Breast epithelium (tissue), 3 donors: Measurements from ENCODE around the gene MLLT1.

ENCODE experiments used
- CTCF ChIP-seq, 3 donors: fragments of 450-650 bp; IDR thresholded peaks; one replicate each; pipeline ENCODE4 v1.5.1; 2016 to 2017; ENCODE audit warnings: antibody characterized with exemption in 3 of 3, mild to moderate bottlenecking in 3 of 3, moderate library complexity in 3 of 3
- POLR2A ChIP-seq: fragments of 450-650 bp; IDR thresholded peaks from one replicate; pipeline ENCODE4 v1.6.1; 2016; ENCODE audit warnings: antibody characterized with exemption, mild to moderate bottlenecking, moderate library complexity
- POLR2AphosphoS5 ChIP-seq, 3 donors: sonication (generic); formaldehyde crosslinking; IDR thresholded peaks; one replicate each; pipeline ENCODE4 v1.6.1; 2017; ENCODE audit warnings: antibody characterized with exemption in 3 of 3

- TF ChIP-seq CTCF (IDR thresholded peaks at IDR 0.05) (no peak), POLR2A (no peak), POLR2AphosphoS5 (IDR thresholded peaks at IDR 0.05) (no peak)
Observed at GRCh38 chr19:6172074-6172863, 107.5 kb downstream of the MLLT1 start.
